Gastrocnemius medialis (tissue), 4 donors: ENCODE data around the gene ASTN2.

ENCODE experiments used
- CTCF ChIP-seq, 5 experiments: fragments of 450-650 bp in 3 of 5; fragments of 200-600 bp in 2 of 5; sonication (generic) in 2 of 5; IDR thresholded peaks in 4 of 5; conservative IDR thresholded peaks in 1 of 5; 1 replicate in 4 of 5; 2 replicates in 1 of 5; pipeline ENCODE4 v1.5.1; 2016 to 2019; ENCODE audit warnings: antibody characterized with exemption in 5 of 5, mild to moderate bottlenecking in 3 of 5, moderate library complexity in 3 of 5
- POLR2A ChIP-seq, 2 donors: fragments of 450-650 bp; IDR thresholded peaks; one replicate each; pipeline ENCODE4 v1.6.1; 2017; ENCODE audit warnings: antibody characterized with exemption in 2 of 2, mild to moderate bottlenecking in 2 of 2, moderate library complexity in 2 of 2

GRCh38 chr9:116959809-116960208 lies 455.0 kb downstream of the ASTN2 start:
- no peak for TF ChIP-seq CTCF (IDR thresholded peaks at IDR 0.05 in 4 of 5, conservative IDR thresholded peaks at IDR 0.05 in 1 of 5)
- no peak for TF ChIP-seq POLR2A (IDR thresholded peaks at IDR 0.05)
